ENCODE data around the gene LRGUK. TPM values are rescaled to one million over a fixed set of nuclear protein-coding genes. Genes with fewer than 3 reads are reported as not detected.

Gene LRGUK
- total RNA-seq, 1 donor from 2014 or later, result 0.49 TPM

DNA sequence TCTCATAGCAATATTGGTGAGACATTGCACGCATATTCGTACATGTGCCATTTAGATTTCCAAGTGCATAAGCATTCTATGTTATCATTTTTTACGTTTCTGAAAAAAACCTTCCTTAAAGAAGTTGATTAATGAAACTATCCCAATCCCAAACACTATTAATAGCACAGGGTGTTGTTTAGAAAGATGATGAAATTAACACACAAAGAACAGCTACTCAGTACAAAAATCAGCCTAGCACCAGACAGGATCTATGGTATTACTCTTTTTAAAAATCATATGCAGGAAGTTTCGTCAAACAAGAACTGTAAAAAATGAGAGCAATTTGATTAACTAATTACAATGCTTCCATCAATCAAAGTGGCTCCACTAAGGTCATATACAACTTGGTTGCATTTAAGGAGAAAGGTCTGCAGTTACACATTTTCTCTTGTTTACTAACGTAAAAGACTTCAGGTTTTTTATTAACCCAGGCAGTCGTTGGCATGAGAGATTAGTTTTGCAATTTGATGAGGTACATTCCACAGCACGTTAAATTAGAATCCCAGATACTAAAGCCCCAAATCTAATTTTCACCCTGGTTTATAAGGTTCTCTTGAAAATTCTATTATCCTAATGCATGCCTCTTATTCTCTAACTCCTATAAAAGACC lies 151.5 kb downstream of the LRGUK start:
- no peaks in the 10 kb centered on the region for H3K36me3 ChIP-seq
- H3K9me3 ChIP-seq, result no peaks in the 10 kb centered on the region
- DNase-seq, result no peak
- peaks cover 5% of the 10 kb centered on the region for H3K27me3 ChIP-seq
- ATAC-seq, result no peak
- intact Hi-C loops (cut with DNase I), result no loop called here
- no peak overlapping the region for H3K27ac ChIP-seq
- TF ChIP-seq, protein P1, sequence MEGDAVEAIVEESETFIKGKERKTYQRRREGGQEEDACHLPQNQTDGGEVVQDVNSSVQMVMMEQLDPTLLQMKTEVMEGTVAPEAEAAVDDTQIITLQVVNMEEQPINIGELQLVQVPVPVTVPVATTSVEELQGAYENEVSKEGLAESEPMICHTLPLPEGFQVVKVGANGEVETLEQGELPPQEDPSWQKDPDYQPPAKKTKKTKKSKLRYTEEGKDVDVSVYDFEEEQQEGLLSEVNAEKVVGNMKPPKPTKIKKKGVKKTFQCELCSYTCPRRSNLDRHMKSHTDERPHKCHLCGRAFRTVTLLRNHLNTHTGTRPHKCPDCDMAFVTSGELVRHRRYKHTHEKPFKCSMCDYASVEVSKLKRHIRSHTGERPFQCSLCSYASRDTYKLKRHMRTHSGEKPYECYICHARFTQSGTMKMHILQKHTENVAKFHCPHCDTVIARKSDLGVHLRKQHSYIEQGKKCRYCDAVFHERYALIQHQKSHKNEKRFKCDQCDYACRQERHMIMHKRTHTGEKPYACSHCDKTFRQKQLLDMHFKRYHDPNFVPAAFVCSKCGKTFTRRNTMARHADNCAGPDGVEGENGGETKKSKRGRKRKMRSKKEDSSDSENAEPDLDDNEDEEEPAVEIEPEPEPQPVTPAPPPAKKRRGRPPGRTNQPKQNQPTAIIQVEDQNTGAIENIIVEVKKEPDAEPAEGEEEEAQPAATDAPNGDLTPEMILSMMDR (IDR thresholded peaks at IDR 0.05), result no peak
- no peaks in the 10 kb centered on the region for H3K4me1 ChIP-seq
- H3K4me3 ChIP-seq, result no peak overlapping the region

DNA sequence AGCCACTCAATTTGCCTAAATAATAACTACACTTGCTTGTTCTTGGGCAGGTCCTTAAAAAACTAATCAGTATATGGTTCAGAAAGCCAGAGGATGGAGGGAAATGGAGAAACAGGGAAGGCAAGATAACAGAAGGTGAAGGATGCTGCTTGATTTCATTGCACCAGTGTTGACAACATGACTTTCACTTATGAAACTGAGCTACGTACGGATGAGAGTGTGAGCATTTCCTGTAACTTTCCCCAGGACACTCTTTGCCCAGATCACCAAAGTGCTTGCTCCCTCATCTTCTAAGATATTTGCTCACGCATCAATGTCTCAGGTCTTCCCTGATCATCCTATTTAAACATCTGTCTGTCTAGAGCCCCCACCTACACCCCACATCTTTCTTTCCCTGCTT lies 152.2 kb downstream of the LRGUK start:
- H3K9me3 ChIP-seq, result no peaks in the 10 kb centered on the region
- intact Hi-C loops (cut with DNase I), result no loop called here
- H3K27ac ChIP-seq, result no peak overlapping the region
- H3K4me1 ChIP-seq, result no peaks in the 10 kb centered on the region
- ATAC-seq (no peak), DNase-seq (no peak)
- H3K36me3 ChIP-seq, result no peaks in the 10 kb centered on the region
- peaks cover 5% of the 10 kb centered on the region for H3K27me3 ChIP-seq
- H3K4me3 ChIP-seq, result no peak overlapping the region
- TF ChIP-seq, protein P1 (IDR thresholded peaks at IDR 0.05), result no peak

DNA sequence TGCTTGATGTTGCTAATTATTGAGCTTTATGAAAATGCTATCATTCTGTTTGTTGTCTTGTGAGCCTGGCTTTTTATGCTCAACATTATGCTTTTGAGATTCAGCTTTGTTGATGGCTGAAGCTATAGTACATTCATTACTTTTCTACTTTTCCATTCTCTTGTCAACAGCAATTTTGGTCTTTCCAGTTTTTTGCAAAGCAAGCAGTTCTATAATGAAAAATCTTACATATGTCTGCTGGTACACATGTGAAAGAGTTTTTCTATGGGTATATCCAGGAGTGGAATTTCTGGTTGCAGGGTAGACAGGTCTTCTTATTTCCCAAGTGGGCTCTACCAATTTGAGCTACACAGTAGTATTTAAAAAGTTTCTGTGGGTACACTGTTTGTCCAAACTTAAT lies 152.8 kb downstream of the LRGUK start:
- ATAC-seq (no peak), DNase-seq (no peak)
- Histone ChIP-seq H3K4me1 (no peaks in the 10 kb centered on the region), H3K27me3 (peaks cover 5% of the 10 kb centered on the region), H3K36me3 (no peaks in the 10 kb centered on the region), H3K4me3 (no peak overlapping the region), H3K27ac (no peak overlapping the region), H3K9me3 (no peaks in the 10 kb centered on the region)
- intact Hi-C loops (cut with DNase I), result no loop called here
- TF ChIP-seq, protein P1 (IDR thresholded peaks at IDR 0.05), result no peak

DNA sequence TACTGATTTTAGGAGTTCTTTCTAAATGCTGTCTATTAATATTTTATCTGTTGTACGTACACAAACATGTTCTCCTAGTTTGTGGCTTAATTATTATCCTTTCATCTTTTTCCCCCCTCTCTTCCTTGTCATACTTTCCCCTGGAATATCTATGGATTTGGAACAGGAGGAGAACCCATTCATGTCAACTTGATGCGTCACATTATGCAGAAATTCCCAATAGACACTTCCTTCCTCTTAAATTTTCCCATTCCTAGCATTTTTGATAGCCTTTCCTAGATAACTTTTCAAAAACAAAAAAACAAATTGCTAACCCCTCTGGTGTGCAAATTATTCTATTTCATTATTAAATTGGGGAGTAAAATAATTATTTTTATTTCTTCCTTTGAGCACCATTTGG lies 153.4 kb downstream of the LRGUK start:
- ATAC-seq (no peak), DNase-seq (no peak)
- TF ChIP-seq, protein P1 (IDR thresholded peaks at IDR 0.05), result no peak
- intact Hi-C loops (cut with DNase I), result no loop called here
- no peaks in the 10 kb centered on the region for H3K36me3 ChIP-seq
- no peak overlapping the region for H3K4me3 ChIP-seq
- H3K4me1 ChIP-seq, result no peaks in the 10 kb centered on the region
- peaks cover 5% of the 10 kb centered on the region for H3K27me3 ChIP-seq
- no peak overlapping the region for H3K27ac ChIP-seq
- H3K9me3 ChIP-seq, result no peaks in the 10 kb centered on the region

DNA sequence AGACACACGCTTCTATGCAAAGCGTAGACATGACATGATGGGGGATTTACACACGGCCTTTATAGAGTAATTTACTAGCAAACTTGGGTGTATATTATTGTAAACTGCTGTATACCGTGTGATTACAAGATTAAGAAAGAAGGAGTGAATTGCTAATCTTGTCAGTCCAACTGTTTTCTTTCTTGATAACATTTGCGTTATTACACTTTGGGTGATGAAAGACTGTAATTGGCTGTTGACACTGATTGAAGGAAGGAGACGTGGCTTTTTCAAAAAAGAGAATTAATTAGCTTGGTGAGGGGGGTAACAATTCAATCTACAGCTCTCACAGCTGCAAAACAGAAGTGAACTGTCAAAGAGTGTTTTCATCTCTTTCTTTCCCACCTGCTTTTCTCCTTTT lies 156.9 kb downstream of the LRGUK start:
- intact Hi-C loops (cut with DNase I), result no loop called here
- Histone ChIP-seq H3K9me3 (no peaks in the 10 kb centered on the region), H3K4me1 (no peaks in the 10 kb centered on the region), H3K4me3 (no peak overlapping the region), H3K27ac (no peak overlapping the region), H3K27me3 (peaks cover 5% of the 10 kb centered on the region), H3K36me3 (no peaks in the 10 kb centered on the region)
- DNase-seq (no peak), ATAC-seq (no peak)
- TF ChIP-seq, protein P1 (IDR thresholded peaks at IDR 0.05), result no peak

DNA sequence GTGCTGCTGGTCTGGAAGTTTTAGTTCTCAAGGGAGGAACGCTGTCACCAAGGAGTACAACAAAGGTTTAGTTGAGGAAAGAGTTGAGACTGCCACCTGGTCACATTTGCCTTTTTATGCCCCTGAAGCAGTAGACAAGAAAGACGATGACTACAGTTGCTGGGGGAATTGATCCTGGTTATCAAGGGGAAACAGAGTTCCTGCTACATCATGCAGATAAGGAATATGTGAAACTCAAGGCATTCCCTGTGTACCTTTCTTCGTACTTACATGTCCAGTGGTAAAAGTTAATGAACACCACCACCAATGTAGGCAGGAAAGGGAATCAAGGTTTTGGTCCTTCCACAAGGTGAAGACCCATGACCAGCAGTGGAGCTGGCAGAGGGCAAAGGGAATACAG lies 157.8 kb downstream of the LRGUK start:
- TF ChIP-seq, protein P1 (IDR thresholded peaks at IDR 0.05), result no peak
- no peaks in the 10 kb centered on the region for H3K9me3 ChIP-seq
- no peaks in the 10 kb centered on the region for H3K36me3 ChIP-seq
- H3K4me1 ChIP-seq, result no peaks in the 10 kb centered on the region
- ATAC-seq (no peak), DNase-seq (no peak)
- intact Hi-C loops (cut with DNase I), result no loop called here
- no peak overlapping the region for H3K27ac ChIP-seq
- peaks cover 5% of the 10 kb centered on the region for H3K27me3 ChIP-seq
- H3K4me3 ChIP-seq, result no peak overlapping the region

Data from upper lobe of right lung (tissue), 1 donor.